Esophagus squamous epithelium (tissue), 4 donors: ENCODE measurements around the gene DIPK1B.

Experiments used
- CTCF ChIP-seq, 6 experiments: fragments of 450-650 bp in 4 of 6; fragments of 200-600 bp in 2 of 6; sonication (generic) in 2 of 6; IDR thresholded peaks; one replicate each; pipeline ENCODE4 v1.5.1; 2016 to 2019; ENCODE audit warnings: antibody characterized with exemption in 6 of 6, mild to moderate bottlenecking in 4 of 6, moderate library complexity in 4 of 6
- POLR2A ChIP-seq, 4 donors: fragments of 450-650 bp; IDR thresholded peaks; one replicate each; pipeline ENCODE4 v1.6.1; 2017; ENCODE audit warnings: antibody characterized with exemption in 4 of 4, mild to moderate bottlenecking in 4 of 4, moderate library complexity in 3 of 4

GRCh38 chr9:136676920-136677686 lies 35.3 kb upstream of the DIPK1B start:
- no peak for TF ChIP-seq POLR2A (IDR thresholded peaks at IDR 0.05)
- no peak for TF ChIP-seq CTCF (IDR thresholded peaks at IDR 0.05)
